B cell (primary cell): ENCODE measurements around the gene SSH3. TPM values are rescaled to one million over a fixed set of nuclear protein-coding genes. Genes with fewer than 3 reads are reported as not detected.

Experiments used
- ATAC-seq: fragments of 200-7000 bp; cut with Tn5 transposase; one replicate; pipeline ENCODE4 v1.10.0; 2021; ENCODE audit warnings: low read depth, mild to moderate bottlenecking, moderate number of reproducible peaks, moderate library complexity
- CTCF ChIA-PET: fragments of 350-600 bp; sonication (Branson Sonifier 250); formaldehyde crosslinking; loops from one replicate; lab custom pipeline; 2021; ENCODE audit warnings: antibody characterized with exemption, inconsistent platforms; lab: Charles Lee
- POLR2A ChIA-PET: fragments of 350-600 bp; sonication (Branson Sonifier 250); formaldehyde crosslinking; loops from one replicate; lab custom pipeline; 2021; ENCODE audit warnings: antibody characterized with exemption; lab: Charles Lee
- DNase-seq: peaks from one replicate; pipeline ENCODE4 v3.0.0; 2013
- H2AFZ ChIP-seq: 2 replicates; pipeline ENCODE4 v1.6.1; 2012; ENCODE audit warnings: mild to moderate bottlenecking, low read depth, low read length; ENCODE audit not compliant: insufficient read depth, poor library complexity, severe bottlenecking
- H3K27ac ChIP-seq, 2 donors: 1 replicate in 1 of 2; 2 replicates in 1 of 2; pipeline ENCODE4 v1.5.1; 2012 to 2013; ENCODE audit warnings: low read length in 2 of 2, mild to moderate bottlenecking in 2 of 2, moderate library complexity in 1 of 2
- H3K27me3 ChIP-seq, 4 experiments: fragments of 200-600 bp in 1 of 4; sonication (generic) in 1 of 4; replicated peaks in 1 of 4; 1 replicate in 2 of 4; 2 replicates in 2 of 4; pipeline versions ENCODE4 v1.6.1 to v1.7.0; 2013 to 2016; ENCODE audit warnings: low read length in 3 of 4, mild to moderate bottlenecking in 2 of 4, mixed read lengths in 1 of 4, moderate library complexity in 1 of 4; ENCODE audit not compliant: insufficient read depth in 4 of 4, control insufficient read depth in 3 of 4; ENCODE audit errors: control extremely low read depth in 1 of 4
- H3K36me3 ChIP-seq, 2 experiments: replicated peaks in 1 of 2; 1 replicate in 1 of 2; 2 replicates in 1 of 2; pipeline versions ENCODE4 v1.6.1 to v1.7.1; 2013; ENCODE audit warnings: low read length in 1 of 2; ENCODE audit not compliant: insufficient read depth in 2 of 2, control insufficient read depth in 1 of 2; ENCODE audit errors: control extremely low read depth in 1 of 2, extremely low read depth in 1 of 2
- H3K4me1 ChIP-seq, 2 donors: fragments of 200-600 bp in 1 of 2; sonication (generic) in 1 of 2; 1 replicate in 1 of 2; 2 replicates in 1 of 2; pipeline versions ENCODE4 v1.5.1 to v1.6.1; 2013 to 2017; ENCODE audit warnings: low read length in 2 of 2; ENCODE audit not compliant: control insufficient read depth in 2 of 2, insufficient read depth in 2 of 2
- H3K4me2 ChIP-seq: replicated peaks from 2 replicates; pipeline ENCODE3; 2012; ENCODE audit warnings: mild to moderate bottlenecking, low read depth, low read length; ENCODE audit not compliant: poor library complexity, severe bottlenecking
- H3K4me3 ChIP-seq, 5 experiments: fragments of 200-600 bp in 1 of 5; sonication (generic) in 1 of 5; 1 replicate in 3 of 5; 2 replicates in 2 of 5; pipeline versions ENCODE4 v1.5.1 to v1.7.0; 2011 to 2016; ENCODE audit warnings: low read length in 4 of 5, mild to moderate bottlenecking in 4 of 5, low read depth in 2 of 5, control low read depth in 1 of 5, moderate library complexity in 1 of 5; ENCODE audit not compliant: insufficient read depth in 1 of 5; ENCODE audit errors: control extremely low read depth in 1 of 5, extremely low read depth in 1 of 5
- H3K79me2 ChIP-seq: fragments of 200-600 bp; sonication (generic); one replicate; pipeline ENCODE4 v1.6.0; 2016; ENCODE audit warnings: low read length; ENCODE audit not compliant: control insufficient read depth, insufficient read depth
- H3K9ac ChIP-seq: fragments of 200-600 bp; sonication (generic); 2 replicates; pipeline ENCODE4 v1.6.1; 2017; ENCODE audit warnings: mild to moderate bottlenecking, low read length, moderate library complexity
- H3K9me3 ChIP-seq, 3 donors: one replicate each; pipeline versions ENCODE4 v1.6.1 to v1.7.1; 2013; ENCODE audit warnings: low read length in 2 of 3; ENCODE audit not compliant: control insufficient read depth in 2 of 3, insufficient read depth in 1 of 3; ENCODE audit errors: control extremely low read depth in 1 of 3
- H4K20me1 ChIP-seq: 2 replicates; pipeline ENCODE4 v1.6.0; 2012; ENCODE audit warnings: mild to moderate bottlenecking, low read length; ENCODE audit not compliant: insufficient read depth, control insufficient read depth, poor library complexity, severe bottlenecking
- H3K27ac Mint-ChIP-seq: one replicate; pipeline ENCODE4 v1.8.0; 2021; ENCODE audit warnings: mixed read lengths
- H3K27me3 Mint-ChIP-seq: one replicate; pipeline ENCODE4 v1.8.0; 2021; ENCODE audit warnings: mixed read lengths
- H3K4me1 Mint-ChIP-seq: one replicate; pipeline ENCODE4 v1.8.0; 2021; ENCODE audit warnings: mixed read lengths
- H3K4me3 Mint-ChIP-seq: one replicate; pipeline ENCODE4 v1.8.0; 2021; ENCODE audit warnings: mixed read lengths
- H3K9me3 Mint-ChIP-seq: one replicate; pipeline ENCODE4 v1.8.0; 2022; ENCODE audit warnings: mixed read lengths; ENCODE audit not compliant: insufficient read depth
- EZH2 ChIP-seq: IDR thresholded peaks from 2 replicates; pipeline ENCODE4 v1.6.1; 2012; ENCODE audit warnings: borderline replicate concordance, low read depth, mild to moderate bottlenecking, moderate library complexity, low read length; ENCODE audit not compliant: insufficient read depth, poor library complexity, severe bottlenecking
- WGBS: methylation state at CpG from one replicate; pipeline ENCODE4 v1.1.5; 2013; ENCODE audit warnings: missing lambda C conversion rate; ENCODE audit not compliant: insufficient coverage; 5-methylcytosine and 5-hydroxymethylcytosine counted together
- intact Hi-C: fragments of 100-400 bp; cut with micrococcal nuclease; formaldehyde crosslinking; loops from one replicate; pipeline ENCODE4 v1.10.0; 2022
- polyA plus RNA-seq: library from polyadenylated mRNA; depleted of rRNA; stranded (reverse); fragments of >200 nt; gene quantifications from 2 replicates; pipeline ENCODE4 v1.2.3, GENCODE V29; 2012
- total RNA-seq, 2 donors: library from RNA; stranded (reverse); fragments of 120-200 nt in 1 of 2; gene quantifications; 1 replicate in 1 of 2; 2 replicates in 1 of 2; pipeline versions ENCODE4 v1.2.3 to v1.2.4, GENCODE V29; 2013 to 2022
- TF ChIP-seq, protein P1 (sequence below): fragments of 200-600 bp; IDR thresholded peaks from one replicate; pipeline ENCODE4 v1.8.0; 2022; ENCODE audit warnings: antibody characterized with exemption, mild to moderate bottlenecking

SSH3 gene
- total and polyA plus RNA-seq, 2 donors (not counting 1 experiment from before 2014, with no cell fraction given), result 4.0 to 7.2 TPM

GRCh38 chr11:67291481-67292381 lies 11.6 kb upstream of the SSH3 start:
- H3K27ac ChIP-seq, result no peak overlapping the region
- ChIA-PET POLR2A (interaction anchor here (1.1 to 1.3 kb wide), 2 partner anchors 14 to 23 kb away, joined by 3 read pairs; no protein-coding TSS in a partner anchor), CTCF (interaction anchor here (1.4 to 4.3 kb wide), 3 partner anchors 26 to 90 kb away, joined by 3 to 24 read pairs (median 10); no protein-coding TSS in a partner anchor)
- H3K27ac Mint-ChIP-seq, result no peak overlapping the region
- H3K9ac ChIP-seq, result no peak overlapping the region
- peaks cover 49% of the 10 kb centered on the region for H3K79me2 ChIP-seq
- H3K4me3 ChIP-seq, result no peak overlapping the region
- no peak overlapping the region for H2AFZ ChIP-seq
- H3K9me3 ChIP-seq, result peaks cover 7 to 14% (median 14%) of the 10 kb centered on the region in 3 donors
- H3K4me3 Mint-ChIP-seq, result peak overlapping the region; percentile 29
- intact Hi-C loops, result no loop called here
- peaks cover 26% of the 10 kb centered on the region for H4K20me1 ChIP-seq
- H3K4me2 ChIP-seq, result no peak overlapping the region
- peaks cover 31 to 38% of the 10 kb centered on the region in 2 donors for H3K4me1 ChIP-seq
- peaks cover under 1% of the 10 kb centered on the region for H3K9me3 Mint-ChIP-seq
- H3K27me3 ChIP-seq, result no peaks in the 10 kb centered on the region
- no peak for ATAC-seq
- TF ChIP-seq, protein P1, sequence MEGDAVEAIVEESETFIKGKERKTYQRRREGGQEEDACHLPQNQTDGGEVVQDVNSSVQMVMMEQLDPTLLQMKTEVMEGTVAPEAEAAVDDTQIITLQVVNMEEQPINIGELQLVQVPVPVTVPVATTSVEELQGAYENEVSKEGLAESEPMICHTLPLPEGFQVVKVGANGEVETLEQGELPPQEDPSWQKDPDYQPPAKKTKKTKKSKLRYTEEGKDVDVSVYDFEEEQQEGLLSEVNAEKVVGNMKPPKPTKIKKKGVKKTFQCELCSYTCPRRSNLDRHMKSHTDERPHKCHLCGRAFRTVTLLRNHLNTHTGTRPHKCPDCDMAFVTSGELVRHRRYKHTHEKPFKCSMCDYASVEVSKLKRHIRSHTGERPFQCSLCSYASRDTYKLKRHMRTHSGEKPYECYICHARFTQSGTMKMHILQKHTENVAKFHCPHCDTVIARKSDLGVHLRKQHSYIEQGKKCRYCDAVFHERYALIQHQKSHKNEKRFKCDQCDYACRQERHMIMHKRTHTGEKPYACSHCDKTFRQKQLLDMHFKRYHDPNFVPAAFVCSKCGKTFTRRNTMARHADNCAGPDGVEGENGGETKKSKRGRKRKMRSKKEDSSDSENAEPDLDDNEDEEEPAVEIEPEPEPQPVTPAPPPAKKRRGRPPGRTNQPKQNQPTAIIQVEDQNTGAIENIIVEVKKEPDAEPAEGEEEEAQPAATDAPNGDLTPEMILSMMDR, result no peak
- TF ChIP-seq EZH2, result no peak
- H3K4me1 Mint-ChIP-seq, result peaks cover 43% of the 10 kb centered on the region
- 99% methylated on average over 32 of the region's 33 CpGs for WGBS
- peaks cover 4 to 56% of the 10 kb centered on the region in 2 experiments for H3K36me3 ChIP-seq
- no peak for DNase-seq
- H3K27me3 Mint-ChIP-seq, result no peaks in the 10 kb centered on the region
